Breast epithelium (tissue), 3 donors: ENCODE results near the gene TUBB1.

Experiments used
- CTCF ChIP-seq, 3 donors: fragments of 450-650 bp; IDR thresholded peaks; one replicate each; pipeline ENCODE4 v1.5.1; 2016 to 2017; ENCODE audit warnings: antibody characterized with exemption in 3 of 3, mild to moderate bottlenecking in 3 of 3, moderate library complexity in 3 of 3
- POLR2A ChIP-seq: fragments of 450-650 bp; IDR thresholded peaks from one replicate; pipeline ENCODE4 v1.6.1; 2016; ENCODE audit warnings: antibody characterized with exemption, mild to moderate bottlenecking, moderate library complexity
- POLR2AphosphoS5 ChIP-seq, 3 donors: sonication (generic); formaldehyde crosslinking; IDR thresholded peaks; one replicate each; pipeline ENCODE4 v1.6.1; 2017; ENCODE audit warnings: antibody characterized with exemption in 3 of 3

- TF ChIP-seq CTCF (IDR thresholded peaks at IDR 0.05) = no peak
- TF ChIP-seq POLR2A = no peak
- TF ChIP-seq POLR2AphosphoS5 (IDR thresholded peaks at IDR 0.05) = no peak
These were observed 18.2 kb downstream of the TUBB1 start for GRCh38 chr20:59037386-59037785.
